Stimulated activated CD8-positive, alpha-beta memory T cell treated with anti-CD3 and anti-CD28 coated beads, Interleukin-7, amount 100 ng/mL, for 24 hours (primary cell): ENCODE results near the gene CASP3.
"Not testable (repeated sequence)": the region's sequence is repeated elsewhere in the genome, so short reads cannot be mapped to it uniquely, and the experiment has no call there.

Experiments
- DNase-seq: peaks from one replicate; pipeline ENCODE4 v3.0.0-alpha.2; 2020; ENCODE audit warnings: low read depth

CASP3 gene

DNA sequence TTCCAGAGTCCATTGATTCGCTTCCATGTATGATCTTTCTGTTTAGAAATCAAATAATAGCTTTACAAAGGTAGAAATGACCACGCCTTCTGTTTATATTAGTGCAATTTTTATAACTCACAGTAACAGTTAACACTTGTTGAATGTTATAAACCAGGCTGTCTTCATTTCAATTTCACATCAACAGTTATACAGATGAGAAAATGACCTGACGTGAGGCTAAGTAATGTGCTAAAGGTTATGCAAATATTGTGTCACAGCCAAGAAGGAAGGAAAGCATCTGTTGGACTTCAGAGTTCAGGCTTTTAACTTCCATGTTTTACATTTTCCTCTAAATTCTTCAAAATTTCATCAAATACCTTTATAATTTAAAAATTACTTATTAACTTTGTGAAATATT is 13.9 kb downstream of the CASP3 start:
- DNase-seq: no peak

- no peak for DNase-seq
Observed at GRCh38 chr4:184632842-184633241, 16.4 kb downstream of the CASP3 start.

DNA sequence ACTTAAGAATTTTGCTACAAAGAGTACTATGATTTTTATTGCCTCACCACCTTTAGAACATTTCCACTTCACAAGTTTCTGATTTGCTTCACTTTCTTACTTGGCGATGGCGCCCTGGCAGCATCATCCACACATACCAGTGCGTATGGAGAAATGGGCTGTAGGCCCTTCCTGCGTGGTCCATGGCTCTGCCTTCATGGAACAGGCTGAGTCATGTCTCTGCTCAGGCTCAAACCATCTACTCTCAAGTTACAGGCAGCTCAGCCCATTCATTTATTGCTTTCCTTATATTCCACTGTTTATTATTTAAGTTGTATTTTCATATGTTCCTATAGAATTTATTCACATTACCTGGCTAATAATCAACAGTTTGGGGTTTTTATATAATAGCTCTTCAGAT is 21.1 kb downstream of the CASP3 start:
- no peak for DNase-seq

DNA sequence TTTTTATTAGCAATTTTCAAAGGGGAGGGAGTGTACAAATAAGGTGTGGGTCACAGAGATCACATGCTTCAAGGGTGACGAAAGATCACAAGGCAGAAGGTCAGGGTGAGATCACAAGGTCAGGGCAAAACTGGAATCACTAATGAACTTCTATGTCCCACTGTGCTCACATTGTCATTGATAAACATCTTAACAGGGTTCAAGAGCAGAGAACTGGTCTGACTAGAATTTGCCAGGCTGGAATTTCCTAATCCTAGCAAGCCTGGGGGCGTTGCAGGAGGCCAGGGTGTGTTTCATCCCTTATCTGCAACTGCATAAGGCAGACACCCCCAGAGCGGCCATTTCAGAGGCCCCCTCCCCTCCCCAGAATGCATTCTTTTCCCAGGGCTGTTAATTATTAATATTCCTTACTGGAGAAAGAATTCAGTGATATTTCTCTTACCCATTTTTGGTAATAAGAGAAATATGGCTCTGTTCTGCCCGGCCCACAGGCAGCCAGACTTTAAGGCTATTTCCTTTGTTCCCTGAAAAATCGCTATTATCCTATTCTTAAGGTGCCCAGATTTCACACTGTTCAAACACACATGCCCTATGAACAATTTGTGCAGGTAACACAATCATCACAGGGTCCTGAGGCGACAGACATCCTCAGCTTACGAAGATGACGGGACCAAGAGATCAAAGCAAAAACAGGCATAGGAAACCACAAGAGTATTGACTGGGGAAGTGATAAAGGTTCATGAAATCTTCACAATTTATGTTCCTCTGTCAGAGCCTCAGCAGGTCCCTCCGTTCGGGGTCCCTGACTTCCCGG is 23.3 kb downstream of the CASP3 start:
- DNase-seq: not testable (repeated sequence)

DNA sequence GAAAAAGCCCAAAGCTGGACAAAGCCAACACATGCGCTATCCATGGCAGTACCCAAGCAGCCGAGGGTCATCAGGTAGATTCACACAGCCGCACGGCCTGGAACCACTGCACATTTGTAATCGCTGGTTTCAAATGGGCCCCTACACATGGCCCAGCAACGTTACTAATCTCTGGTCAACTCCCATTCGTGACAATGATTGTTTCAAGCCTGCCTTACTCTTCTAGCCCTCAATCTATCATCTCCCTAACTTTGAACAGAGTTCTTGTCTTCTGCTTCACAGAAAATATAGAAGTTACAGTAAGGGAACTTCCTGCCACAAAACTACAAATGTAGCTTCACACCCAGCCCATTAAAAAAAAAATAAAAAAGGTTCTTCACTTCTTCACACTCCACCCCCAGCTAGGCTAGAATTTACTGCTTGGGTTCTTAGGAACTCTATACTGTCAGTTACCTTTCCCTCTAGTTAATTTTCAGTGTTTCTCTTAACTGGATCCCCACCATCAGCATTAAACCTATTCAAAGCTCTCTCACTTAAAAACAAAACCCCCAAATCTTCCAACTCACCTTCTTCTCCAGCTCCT is 24.2 kb downstream of the CASP3 start:
- no peak for DNase-seq

- DNase-seq: not testable (repeated sequence)
Observed at GRCh38 chr4:184624504-184624903, 24.7 kb downstream of the CASP3 start.

- no peak for DNase-seq
Observed at GRCh38 chr4:184621518-184621917, 27.7 kb downstream of the CASP3 start.

GRCh38 chr4:184620212-184620867 is 28.9 kb downstream of the CASP3 start:
- DNase-seq: no peak

DNA sequence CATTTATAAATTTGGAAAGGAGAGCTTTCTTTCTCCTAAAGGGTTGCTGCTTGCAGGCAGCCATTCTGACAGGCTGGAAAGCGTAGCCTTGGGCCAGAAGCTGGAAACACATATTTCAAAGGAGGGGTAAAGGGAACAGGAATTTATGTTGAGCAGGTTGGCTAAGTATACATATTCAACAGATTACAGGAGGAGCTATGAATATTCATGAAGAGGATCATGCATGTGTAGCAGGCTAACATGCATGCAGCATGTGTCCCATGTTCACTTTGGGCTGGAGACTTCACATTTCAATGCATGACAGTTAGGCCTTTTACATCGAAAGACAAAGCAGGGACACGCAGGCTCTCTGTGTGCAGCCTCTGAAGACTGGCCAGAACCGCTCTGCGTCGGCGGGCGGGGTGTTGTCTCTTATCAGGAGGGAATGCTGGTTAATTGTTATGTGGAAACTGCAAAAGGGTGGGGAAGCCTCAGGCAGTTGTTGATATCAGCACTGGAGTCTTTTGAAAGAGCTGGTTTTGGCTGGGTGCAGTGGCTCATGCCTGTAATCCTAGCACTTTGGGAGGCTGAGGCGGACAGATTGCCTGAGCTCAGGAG is 31.5 kb downstream of the CASP3 start:
- DNase-seq: no peak

DNA sequence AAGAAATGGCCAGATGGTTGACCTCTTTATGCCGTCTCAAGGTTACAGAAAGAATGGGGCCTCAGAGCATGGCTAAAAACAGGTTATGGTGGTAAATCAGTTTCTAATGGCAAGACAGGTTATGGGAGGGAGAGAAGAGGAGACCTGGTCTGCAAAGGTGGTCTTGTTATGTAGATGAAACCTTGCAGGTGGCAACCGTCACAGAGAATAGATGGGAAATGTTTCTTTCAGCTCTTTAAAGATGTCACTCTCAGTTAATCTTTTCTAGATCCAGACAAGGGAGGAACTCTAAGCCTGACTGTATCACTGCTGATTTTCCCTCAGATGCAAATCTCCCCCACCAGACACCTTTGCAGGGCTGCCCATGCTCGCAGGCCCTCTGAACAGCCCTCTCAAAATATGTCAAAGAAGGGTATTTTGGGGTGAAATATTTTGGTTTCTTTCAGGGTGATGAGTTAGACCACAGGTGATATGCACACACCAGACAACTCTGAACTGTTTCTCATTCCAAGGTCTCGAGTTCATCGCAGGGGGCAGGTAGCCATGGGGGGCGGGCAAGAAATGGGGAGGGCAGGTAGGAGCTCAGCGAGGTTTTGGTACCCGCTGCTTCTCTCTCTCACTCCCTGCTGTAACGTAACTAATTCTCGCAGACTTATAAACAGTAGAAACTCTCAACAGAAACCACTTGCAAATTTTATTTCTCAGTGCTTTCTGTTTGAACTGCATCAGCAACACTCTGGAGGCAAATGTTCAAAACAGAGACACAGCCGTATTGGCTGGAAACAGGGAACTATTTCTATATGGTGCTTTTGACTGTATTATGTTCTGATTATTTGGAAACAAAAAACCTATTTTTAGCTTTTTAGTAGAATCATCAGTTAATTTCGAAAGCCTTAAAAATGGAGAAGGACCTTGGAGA is 32.4 kb downstream of the CASP3 start:
- no peak for DNase-seq

DNA sequence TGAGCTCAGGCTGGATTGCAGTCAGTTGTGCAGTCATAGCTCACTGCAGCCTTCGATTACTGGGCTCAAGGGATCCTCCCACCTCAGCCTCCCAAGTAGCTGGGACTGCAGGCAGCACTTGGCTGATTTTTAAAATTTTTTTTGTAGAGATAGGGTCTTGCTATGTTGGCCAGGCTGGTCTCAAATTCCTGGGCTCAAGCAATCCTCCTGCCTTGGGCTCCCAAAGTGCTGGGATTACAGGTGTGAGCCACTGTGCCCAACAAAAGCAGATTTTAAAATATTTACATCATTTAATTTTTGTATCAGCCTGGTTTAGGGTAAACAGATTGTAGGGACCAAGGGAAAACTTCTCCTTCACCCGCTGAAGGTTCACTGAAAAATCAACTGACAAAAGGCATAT is 33.1 kb downstream of the CASP3 start:
- DNase-seq: not testable (repeated sequence)

GRCh38 chr4:184614509-184614908 is 34.7 kb downstream of the CASP3 start:
- DNase-seq: no peak

GRCh38 chr4:184613405-184613804 is 35.8 kb downstream of the CASP3 start:
- DNase-seq: no peak

DNA sequence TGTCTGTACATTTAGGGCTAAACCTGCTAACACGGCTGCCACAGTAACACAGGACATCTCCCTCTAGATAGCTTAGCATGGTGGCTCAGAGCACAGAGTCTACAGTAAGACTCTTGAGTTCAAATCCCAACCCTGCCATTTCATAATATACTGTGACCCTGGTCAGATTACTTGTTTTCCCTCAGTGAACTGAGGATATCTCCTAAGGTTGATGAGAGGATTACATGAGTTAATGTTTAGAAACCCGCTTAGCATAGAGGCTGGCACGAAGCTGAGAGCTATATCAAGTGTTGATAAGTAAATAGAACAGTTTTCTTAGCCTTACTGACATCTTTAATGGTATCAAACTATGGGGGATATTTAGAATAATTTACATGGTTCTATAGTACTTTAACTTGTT is 37.2 kb downstream of the CASP3 start:
- DNase-seq: no peak

- not testable (repeated sequence) for DNase-seq
Observed at GRCh38 chr4:184607429-184607828, 41.8 kb downstream of the CASP3 start.

GRCh38 chr4:184602857-184603256 is 46.4 kb downstream of the CASP3 start:
- not testable (repeated sequence) for DNase-seq

DNA sequence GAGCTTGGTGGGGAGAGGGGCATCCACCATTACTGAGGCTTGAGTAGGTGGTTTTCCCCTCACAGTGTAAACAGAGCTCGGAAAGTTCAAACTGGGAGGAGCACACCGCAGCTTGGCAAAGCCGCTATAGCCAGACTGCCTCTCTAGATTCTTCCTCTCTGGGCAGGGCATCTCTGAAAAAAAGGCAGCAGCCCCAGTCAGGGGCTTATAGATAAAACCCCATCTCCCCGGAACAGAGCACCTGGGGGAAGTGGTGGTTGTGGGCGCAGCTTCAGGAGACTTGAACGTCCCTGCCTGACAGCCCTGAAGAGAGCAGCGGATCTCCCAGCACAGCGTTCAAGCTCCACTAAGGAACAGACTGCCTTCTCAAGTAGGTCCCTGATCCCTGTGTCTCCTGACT is 48.3 kb downstream of the CASP3 start:
- DNase-seq: not testable (repeated sequence)

DNA sequence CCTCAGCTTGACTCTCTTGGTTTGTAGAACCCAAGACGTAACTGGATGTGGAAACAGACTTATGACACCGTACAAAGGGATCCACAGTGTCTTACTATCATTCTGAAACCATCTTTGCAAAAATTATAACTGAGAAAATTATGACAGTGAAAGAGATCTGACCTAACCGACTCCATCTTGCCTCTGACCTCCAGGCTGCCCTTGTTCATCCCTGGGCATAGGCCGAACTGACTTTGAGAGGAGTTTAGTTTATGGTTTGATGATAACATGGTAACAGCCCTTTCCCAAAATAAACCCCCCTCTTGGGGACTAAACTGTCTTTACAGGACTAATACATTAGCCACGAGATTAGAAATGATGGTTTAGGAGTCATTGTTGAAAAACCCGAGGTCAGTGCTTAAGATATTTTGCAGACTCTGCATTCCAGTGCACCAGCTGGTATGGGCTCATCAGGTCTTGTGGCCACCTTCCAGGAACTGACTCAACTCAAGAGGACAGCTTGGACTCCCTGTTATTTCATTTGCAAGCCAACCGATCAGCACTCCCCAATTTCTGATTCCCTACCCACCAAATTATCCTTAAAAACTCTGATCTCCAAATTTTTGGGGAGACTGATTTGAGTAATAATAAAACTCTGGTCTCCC is 49.6 kb downstream of the CASP3 start:
- no peak for DNase-seq

DNA sequence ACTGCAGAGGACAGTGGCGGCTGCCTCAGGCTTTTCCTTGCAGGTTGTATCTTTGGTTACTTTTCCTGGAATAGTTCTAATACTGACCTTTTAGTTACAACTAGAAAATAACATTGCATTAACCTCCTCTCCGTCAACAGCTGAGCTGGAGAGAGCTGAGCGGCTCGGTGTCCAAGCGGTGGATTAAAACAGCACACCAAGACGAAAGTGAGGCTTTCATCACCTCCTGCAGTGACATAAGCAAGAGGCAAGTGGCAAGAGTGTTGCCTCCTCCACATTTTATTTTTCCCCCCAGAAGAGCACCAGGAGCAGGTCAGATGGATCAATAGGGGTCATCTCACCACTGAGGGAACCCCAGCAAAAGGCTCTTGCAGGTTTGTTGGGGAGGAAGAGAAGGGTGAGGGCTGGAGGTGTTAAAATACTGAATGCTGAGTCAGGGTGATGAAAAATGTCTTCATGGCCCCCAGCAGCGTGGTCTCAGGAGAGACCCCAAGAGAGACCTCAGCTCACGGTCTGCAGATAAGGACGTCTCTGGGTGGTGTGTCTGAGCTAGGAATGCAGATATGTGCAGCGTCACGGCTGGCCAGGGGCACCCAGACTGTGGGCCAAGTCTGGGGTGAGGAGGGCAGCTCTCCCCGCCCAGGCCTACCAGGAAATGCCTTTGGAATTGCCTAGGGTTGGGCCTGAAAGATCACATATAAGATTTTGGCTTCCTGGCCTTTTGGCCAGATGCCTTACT is 50.3 kb downstream of the CASP3 start:
- no peak for DNase-seq

- no peak for DNase-seq
Observed at GRCh38 chr4:184596617-184597185, 52.5 kb downstream of the CASP3 start.
